Daoy (cell line): ENCODE data around the gene TNIP1. TPM values are rescaled to one million over a fixed set of nuclear protein-coding genes. Genes with fewer than 3 reads are reported as not detected.

Experiments
- DNase-seq: peaks from one replicate; pipeline ENCODE4 v3.0.0-alpha.2; 2015; ENCODE audit warnings: low read depth
- total RNA-seq: library from RNA; depleted of rRNA; stranded (reverse); fragments of >200 nt; shearing (Covaris generic); gene quantifications from 2 replicates; pipeline ENCODE4 v1.2.3, GENCODE V29; 2014; rRNA removed

TNIP1 gene
- total RNA-seq: 239 TPM in 2 replicates

GRCh38 chr5:151080613-151081430 is at the start of gene TNIP1:
TSS of gene TNIP1 (minus strand) at chr5:151081034. CDS start at chr5:151065095, 15,939 bp downstream.
- DNase-seq: peak; percentile 95

GRCh38 chr5:151130235-151130921 is 49.5 kb upstream of the TNIP1 start:
- no peak for DNase-seq

GRCh38 chr5:151128817-151129216 is 48.0 kb upstream of the TNIP1 start:
- no peak for DNase-seq

- no peak for DNase-seq
Observed at GRCh38 chr5:151127926-151128325, 47.1 kb upstream of the TNIP1 start.

- peak; percentile 63 for DNase-seq
Observed at GRCh38 chr5:151126199-151126645, 45.4 kb upstream of the TNIP1 start.

- DNase-seq: no peak
Observed at GRCh38 chr5:151125421-151125820, 44.6 kb upstream of the TNIP1 start.

- peak; percentile 60 for DNase-seq
Observed at GRCh38 chr5:151123897-151124751, 43.3 kb upstream of the TNIP1 start.

GRCh38 chr5:151122828-151123227 is 42.0 kb upstream of the TNIP1 start:
- no peak for DNase-seq

- no peak for DNase-seq
Observed at GRCh38 chr5:151121665-151122064, 40.8 kb upstream of the TNIP1 start.

GRCh38 chr5:151121095-151121494 is 40.3 kb upstream of the TNIP1 start:
- no peak for DNase-seq

GRCh38 chr5:151118913-151119575 is 38.2 kb upstream of the TNIP1 start:
- no peak for DNase-seq

- DNase-seq: peak; percentile 67
Observed at GRCh38 chr5:151115272-151115905, 34.6 kb upstream of the TNIP1 start.

- DNase-seq: no peak
Observed at GRCh38 chr5:151113651-151114050, 32.8 kb upstream of the TNIP1 start.

- DNase-seq: no peak
Observed at GRCh38 chr5:151110992-151111391, 30.2 kb upstream of the TNIP1 start.

GRCh38 chr5:151110122-151110681 is 29.4 kb upstream of the TNIP1 start:
- no peak for DNase-seq

GRCh38 chr5:151108566-151108965 is 27.7 kb upstream of the TNIP1 start:
- DNase-seq: no peak

- no peak for DNase-seq
Observed at GRCh38 chr5:151107738-151108520, 27.1 kb upstream of the TNIP1 start.

- DNase-seq: no peak
Observed at GRCh38 chr5:151107084-151107483, 26.2 kb upstream of the TNIP1 start.

GRCh38 chr5:151106509-151106908 is 25.7 kb upstream of the TNIP1 start:
- DNase-seq: no peak

GRCh38 chr5:151106043-151106442 is 25.2 kb upstream of the TNIP1 start:
- DNase-seq: no peak
